KMS-11 (cell line): ENCODE measurements around the gene TNNT3.

ENCODE experiments used
- H2AFZ ChIP-seq: fragments of 200-600 bp; sonication (generic); 2 replicates; pipeline ENCODE4 v1.6.1; 2016; ENCODE audit warnings: antibody characterized with exemption, mixed run types, low read depth
- H3K27ac ChIP-seq: fragments of 200-600 bp; sonication (generic); 2 replicates; pipeline ENCODE4 v1.6.1; 2016; ENCODE audit warnings: mild to moderate bottlenecking, mixed run types
- H3K27me3 ChIP-seq: fragments of 200-600 bp; sonication (generic); 2 replicates; pipeline ENCODE4 v1.6.1; 2017; ENCODE audit warnings: mild to moderate bottlenecking, low read depth, mixed run types, moderate library complexity; ENCODE audit not compliant: insufficient read depth
- H3K36me3 ChIP-seq: fragments of 200-600 bp; sonication (generic); 2 replicates; pipeline ENCODE4 v1.6.1; 2017; ENCODE audit warnings: mild to moderate bottlenecking, mixed run types; ENCODE audit not compliant: insufficient read depth
- H3K4me1 ChIP-seq: fragments of 200-600 bp; sonication (generic); 2 replicates; pipeline ENCODE4 v1.6.1; 2016; ENCODE audit warnings: mild to moderate bottlenecking, low read depth, mixed run types; ENCODE audit not compliant: poor library complexity, severe bottlenecking
- H3K4me2 ChIP-seq: fragments of 200-600 bp; sonication (generic); 2 replicates; pipeline ENCODE4 v1.7.0; 2016; ENCODE audit warnings: mild to moderate bottlenecking, mixed run types
- H3K4me3 ChIP-seq: fragments of 200-600 bp; sonication (generic); IDR thresholded peaks from 2 replicates; pipeline ENCODE4 v1.6.1; 2017; ENCODE audit warnings: low read depth, low read length, mixed read lengths; ENCODE audit not compliant: insufficient read depth
- H3K79me2 ChIP-seq: fragments of 200-600 bp; sonication (generic); 2 replicates; pipeline ENCODE4 v1.6.1; 2016; ENCODE audit warnings: low read depth, mixed run types; ENCODE audit not compliant: insufficient read depth
- H3K9ac ChIP-seq: fragments of 200-600 bp; sonication (generic); 2 replicates; pipeline ENCODE4 v1.6.1; 2016; ENCODE audit warnings: mild to moderate bottlenecking, mixed run types
- H4K20me1 ChIP-seq: fragments of 200-600 bp; sonication (generic); 2 replicates; pipeline ENCODE4 v1.6.1; 2016; ENCODE audit warnings: mild to moderate bottlenecking, mixed run types; ENCODE audit not compliant: insufficient read depth
- CTCF ChIP-seq: fragments of 200-600 bp; sonication (generic); conservative IDR thresholded peaks from 2 replicates; pipeline ENCODE4 v1.6.1; 2017; ENCODE audit warnings: low read depth, mild to moderate bottlenecking, antibody characterized with exemption, low read length, moderate library complexity, mixed read lengths

TNNT3 gene

GRCh38 chr11:1879941-1880720 is 39.4 kb upstream of the TNNT3 start:
- Histone ChIP-seq H2AFZ (no peak overlapping the region), H3K4me1 (no peaks in the 10 kb centered on the region), H3K9ac (no peak overlapping the region), H3K79me2 (no peaks in the 10 kb centered on the region), H3K27ac (no peak overlapping the region), H3K4me3 (no peak overlapping the region), H3K27me3 (peaks cover 81% of the 10 kb centered on the region), H3K36me3 (no peaks in the 10 kb centered on the region), H3K4me2 (no peak overlapping the region), H4K20me1 (no peaks in the 10 kb centered on the region)
- TF ChIP-seq CTCF, result no peak

GRCh38 chr11:1880746-1881441 is 38.6 kb upstream of the TNNT3 start:
- H3K27ac ChIP-seq, result no peak overlapping the region
- H3K79me2 ChIP-seq, result no peaks in the 10 kb centered on the region
- H3K27me3 ChIP-seq, result peaks cover 80% of the 10 kb centered on the region
- no peaks in the 10 kb centered on the region for H3K36me3 ChIP-seq
- H3K4me1 ChIP-seq, result no peaks in the 10 kb centered on the region
- TF ChIP-seq CTCF, result no peak
- no peaks in the 10 kb centered on the region for H4K20me1 ChIP-seq
- no peak overlapping the region for H3K9ac ChIP-seq
- no peak overlapping the region for H3K4me3 ChIP-seq
- H2AFZ ChIP-seq, result no peak overlapping the region
- no peak overlapping the region for H3K4me2 ChIP-seq

- no peak overlapping the region for H2AFZ ChIP-seq
- H3K9ac ChIP-seq, result no peak overlapping the region
- no peak overlapping the region for H3K4me3 ChIP-seq
- no peaks in the 10 kb centered on the region for H3K36me3 ChIP-seq
- no peaks in the 10 kb centered on the region for H3K4me1 ChIP-seq
- H3K27me3 ChIP-seq, result peaks cover 80% of the 10 kb centered on the region
- H3K4me2 ChIP-seq, result no peak overlapping the region
- H3K79me2 ChIP-seq, result no peaks in the 10 kb centered on the region
- H4K20me1 ChIP-seq, result no peaks in the 10 kb centered on the region
- TF ChIP-seq CTCF, result no peak
- no peak overlapping the region for H3K27ac ChIP-seq
Observed at GRCh38 chr11:1881442-1882264, 37.9 kb upstream of the TNNT3 start.

- no peak overlapping the region for H3K27ac ChIP-seq
- H4K20me1 ChIP-seq, result no peaks in the 10 kb centered on the region
Observed at GRCh38 chr11:1882265-1883238, 37.0 kb upstream of the TNNT3 start.

More at GRCh38 chr11:1882265-1883238, 37.0 kb upstream of the TNNT3 start:
- no peak overlapping the region for H3K4me3 ChIP-seq
- no peaks in the 10 kb centered on the region for H3K36me3 ChIP-seq
- H3K27me3 ChIP-seq, result peaks cover 75% of the 10 kb centered on the region
- peak; percentile 80 for TF ChIP-seq CTCF
- no peak overlapping the region for H2AFZ ChIP-seq
- H3K4me2 ChIP-seq, result no peak overlapping the region
- no peak overlapping the region for H3K9ac ChIP-seq
- H3K79me2 ChIP-seq, result no peaks in the 10 kb centered on the region
- H3K4me1 ChIP-seq, result no peaks in the 10 kb centered on the region
